ENCODE data around the gene TLCD2. TPM values are rescaled to one million over a fixed set of nuclear protein-coding genes. Genes with fewer than 3 reads are reported as not detected.

TLCD2 gene
- total RNA-seq, 4 donors from 2014 or later, result 6.3 to 39.4 (median 16.9) TPM

DNA sequence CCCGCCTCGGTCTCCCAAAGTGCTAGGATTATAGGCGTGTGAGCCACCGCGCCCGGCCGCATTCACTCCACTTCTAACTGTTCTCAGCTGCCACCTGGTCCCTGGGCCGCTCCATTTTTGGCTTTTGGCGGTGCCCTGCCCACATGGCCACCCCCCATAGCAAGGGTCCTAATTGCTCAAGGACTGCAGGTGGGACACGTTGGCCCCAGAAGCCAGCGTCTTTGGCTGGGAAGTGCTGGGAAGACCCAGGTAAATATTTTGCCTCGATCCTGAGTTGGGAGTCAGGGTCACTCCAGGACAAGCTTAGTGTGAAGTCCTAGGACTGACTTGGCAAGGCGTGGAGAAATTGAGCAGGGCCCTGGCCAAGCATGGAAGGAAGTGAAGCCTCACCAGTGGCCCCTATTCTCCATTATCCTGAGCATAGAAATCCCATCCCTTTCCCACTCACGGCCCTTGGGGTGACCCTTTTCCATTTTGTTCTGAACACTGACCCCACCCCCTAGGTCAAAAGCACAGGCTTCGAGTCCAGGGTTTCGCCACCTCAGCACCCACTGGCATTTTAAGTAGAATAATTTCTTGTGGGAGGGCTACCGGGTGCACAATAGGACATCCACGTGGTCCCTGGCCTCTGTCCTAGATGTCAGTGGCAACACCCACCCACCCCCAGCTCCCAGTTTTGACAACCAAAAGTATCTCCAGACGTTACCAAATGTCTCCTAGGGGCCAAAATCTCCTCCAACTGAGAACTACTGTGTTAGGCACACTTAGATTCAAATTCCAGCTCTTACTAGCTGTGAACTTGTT lies 8.4 kb upstream of the TLCD2 start:
- TF ChIP-seq, protein P1, sequence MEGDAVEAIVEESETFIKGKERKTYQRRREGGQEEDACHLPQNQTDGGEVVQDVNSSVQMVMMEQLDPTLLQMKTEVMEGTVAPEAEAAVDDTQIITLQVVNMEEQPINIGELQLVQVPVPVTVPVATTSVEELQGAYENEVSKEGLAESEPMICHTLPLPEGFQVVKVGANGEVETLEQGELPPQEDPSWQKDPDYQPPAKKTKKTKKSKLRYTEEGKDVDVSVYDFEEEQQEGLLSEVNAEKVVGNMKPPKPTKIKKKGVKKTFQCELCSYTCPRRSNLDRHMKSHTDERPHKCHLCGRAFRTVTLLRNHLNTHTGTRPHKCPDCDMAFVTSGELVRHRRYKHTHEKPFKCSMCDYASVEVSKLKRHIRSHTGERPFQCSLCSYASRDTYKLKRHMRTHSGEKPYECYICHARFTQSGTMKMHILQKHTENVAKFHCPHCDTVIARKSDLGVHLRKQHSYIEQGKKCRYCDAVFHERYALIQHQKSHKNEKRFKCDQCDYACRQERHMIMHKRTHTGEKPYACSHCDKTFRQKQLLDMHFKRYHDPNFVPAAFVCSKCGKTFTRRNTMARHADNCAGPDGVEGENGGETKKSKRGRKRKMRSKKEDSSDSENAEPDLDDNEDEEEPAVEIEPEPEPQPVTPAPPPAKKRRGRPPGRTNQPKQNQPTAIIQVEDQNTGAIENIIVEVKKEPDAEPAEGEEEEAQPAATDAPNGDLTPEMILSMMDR (IDR thresholded peaks at IDR 0.05; ENCODE audit: low read depth), result no peak

DNA sequence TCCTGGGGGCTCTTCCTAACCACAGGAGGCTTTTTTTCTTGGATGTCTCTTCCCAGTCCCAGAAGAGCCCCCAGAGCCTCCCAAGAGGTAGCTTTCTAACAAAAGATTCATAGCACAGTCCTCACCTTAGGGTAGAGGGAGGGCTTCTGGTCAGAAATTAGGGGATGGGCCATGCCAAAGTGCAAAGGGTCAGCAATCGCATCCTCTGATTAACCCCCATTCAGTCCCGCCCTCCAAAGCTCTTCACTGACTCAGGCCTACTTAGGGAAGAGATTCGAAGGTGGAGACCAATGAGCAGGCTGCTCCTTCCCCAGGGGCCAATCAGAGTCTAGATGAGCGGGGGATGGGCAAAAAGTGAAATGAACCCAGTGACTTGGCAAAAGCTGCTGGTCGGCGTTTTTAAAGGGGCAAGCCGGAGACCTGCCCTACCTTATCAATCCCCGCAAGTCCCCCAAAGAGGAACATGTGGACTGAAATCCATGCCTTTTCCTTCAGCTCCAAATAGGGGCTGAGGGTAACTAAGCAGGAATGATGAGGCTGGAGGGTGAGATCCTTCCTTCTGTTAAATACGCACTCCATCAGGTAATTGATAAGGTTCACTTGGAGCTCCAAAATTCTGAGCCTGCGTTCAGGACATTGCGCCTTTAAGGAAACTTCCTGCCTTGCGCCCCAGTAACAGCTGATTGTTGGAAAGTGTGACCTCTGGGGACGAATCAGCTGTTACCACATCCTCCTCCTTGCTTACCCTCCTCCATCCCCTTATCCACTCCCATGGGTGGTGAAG lies 6.9 kb upstream of the TLCD2 start:
- TF ChIP-seq, protein P1 (IDR thresholded peaks at IDR 0.05; ENCODE audit: low read depth), result no peak

DNA sequence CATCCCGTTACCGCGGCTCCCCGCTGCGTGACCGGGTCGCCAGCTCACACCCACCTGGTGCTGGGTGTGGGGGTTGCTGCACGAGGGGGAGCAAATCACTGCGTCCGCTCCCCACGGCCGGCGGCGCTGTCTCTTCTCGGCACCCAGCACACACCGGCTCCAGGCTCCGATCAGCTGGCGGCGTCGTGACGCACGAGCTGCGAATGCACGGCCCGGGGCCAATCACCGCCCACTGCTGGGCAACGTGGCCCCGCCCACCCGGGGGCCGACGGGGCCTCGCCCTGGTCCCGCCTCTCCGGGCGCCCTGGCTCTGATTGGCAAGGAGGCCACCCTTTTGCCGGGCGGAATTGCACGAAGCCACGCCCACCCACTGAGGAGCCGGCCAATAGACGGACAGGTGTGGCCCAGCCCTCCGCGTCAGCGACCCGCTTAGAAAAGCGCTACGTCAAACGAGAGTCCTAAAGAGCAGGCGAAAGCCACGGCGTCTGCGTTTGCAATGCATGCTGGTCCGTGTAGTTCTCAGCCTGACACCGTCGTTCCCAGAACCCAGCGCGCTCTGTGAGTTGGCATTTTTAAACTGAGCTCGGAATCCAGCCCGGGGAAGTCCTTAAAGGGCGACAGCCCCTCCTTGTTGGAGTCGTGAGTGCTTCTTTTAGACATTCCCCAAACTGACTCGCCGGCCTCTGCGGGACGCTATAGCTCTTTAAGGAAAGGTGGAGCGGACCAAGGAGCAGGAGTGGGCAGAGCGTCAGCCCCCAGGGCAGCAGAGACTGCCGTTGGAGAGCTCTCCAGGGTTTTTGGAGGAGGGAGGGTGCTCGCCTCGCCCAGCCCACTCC lies 6.1 kb upstream of the TLCD2 start:
- TF ChIP-seq, protein P1 (IDR thresholded peaks at IDR 0.05; ENCODE audit: low read depth), result no peak

DNA sequence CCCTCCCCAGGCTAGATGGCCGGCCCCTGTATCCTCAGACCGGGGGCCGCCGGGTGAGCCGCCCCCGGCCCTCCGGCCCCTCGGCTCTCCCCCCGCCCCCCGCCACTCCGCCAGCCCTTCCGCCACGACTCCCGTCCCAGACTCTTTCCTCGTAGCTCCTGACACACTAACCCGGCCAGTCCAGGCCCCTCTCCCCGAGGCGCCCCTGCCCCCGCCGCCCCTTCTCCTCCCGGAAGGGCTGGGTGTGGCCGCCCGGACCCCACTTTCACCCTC lies 5.6 kb upstream of the TLCD2 start:
- TF ChIP-seq, protein P1 (IDR thresholded peaks at IDR 0.05; ENCODE audit: low read depth), result no peak

DNA sequence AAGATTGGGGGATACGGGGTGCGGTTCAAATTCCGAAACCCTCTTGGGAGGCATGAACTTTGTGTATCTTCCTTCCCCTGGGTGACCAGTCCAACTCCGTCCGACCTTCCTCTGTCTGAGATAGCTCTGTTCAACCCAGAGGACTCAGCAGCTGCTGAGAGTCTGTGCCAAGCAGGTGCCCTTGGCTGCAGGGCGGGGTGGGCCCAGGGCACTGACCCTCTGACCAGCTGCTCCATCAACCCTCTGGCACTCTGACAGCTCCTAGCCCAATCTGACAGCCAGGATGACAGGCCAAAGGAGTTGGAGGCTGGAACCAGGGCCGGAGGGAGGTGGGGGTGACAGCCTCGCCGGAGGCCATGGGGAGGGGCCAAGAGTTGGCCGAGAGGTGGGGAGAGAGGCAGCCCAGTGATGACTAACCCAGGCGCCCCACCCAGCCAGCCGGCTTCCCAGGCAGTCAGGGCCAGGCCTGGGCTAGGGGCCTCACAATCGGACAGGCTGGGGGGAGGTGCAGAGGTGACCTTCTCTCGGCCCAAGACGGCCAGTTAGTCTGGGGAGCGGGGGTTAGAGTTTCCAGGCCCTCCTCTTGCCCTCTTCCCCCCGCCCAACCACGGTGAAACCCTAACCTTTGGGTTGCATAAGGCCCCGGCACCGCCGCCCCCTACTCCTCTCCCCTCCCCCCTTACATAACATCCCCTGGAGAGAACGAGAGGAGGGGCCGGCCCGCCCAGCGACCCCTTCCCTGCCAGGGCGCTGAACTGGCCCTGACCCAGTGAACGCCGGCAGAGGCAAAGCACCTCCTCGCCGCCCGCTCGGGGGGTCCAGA lies 5.0 kb upstream of the TLCD2 start:
- TF ChIP-seq, protein P1 (IDR thresholded peaks at IDR 0.05; ENCODE audit: low read depth), result no peak

DNA sequence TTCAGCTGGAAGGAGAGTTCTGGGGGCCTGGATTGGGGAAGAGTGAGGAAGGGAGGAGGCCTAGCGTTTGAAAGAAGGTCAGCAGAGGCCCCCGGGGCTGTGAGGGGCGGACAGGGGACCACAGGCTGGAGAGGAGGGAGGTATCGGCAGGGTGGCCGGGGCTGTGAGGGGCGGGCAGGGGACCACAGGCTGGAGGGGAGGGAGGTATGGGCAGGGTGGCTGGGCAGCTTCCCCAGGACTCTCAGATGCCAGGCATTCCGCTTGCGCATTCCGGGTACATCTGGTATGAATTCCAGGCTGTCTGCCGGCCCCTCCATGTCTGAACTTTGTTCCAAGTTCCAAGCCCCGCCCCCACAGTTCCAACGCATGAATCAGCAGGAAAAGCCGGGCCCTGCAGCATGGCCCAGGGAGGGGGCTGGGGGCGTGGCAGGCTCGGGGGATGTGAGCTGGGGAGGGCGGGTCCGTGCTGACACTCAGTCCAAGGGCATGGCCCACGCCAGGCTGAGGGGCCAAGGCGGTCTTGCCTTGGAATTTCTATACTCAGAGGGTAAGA lies 4.3 kb upstream of the TLCD2 start:
- TF ChIP-seq, protein P1 (IDR thresholded peaks at IDR 0.05; ENCODE audit: low read depth), result no peak

Measured in subcutaneous adipose tissue (tissue), 4 donors.